GM18499 (cell line): ENCODE data around the gene BSG.
"Not testable (repeated sequence)": the region's sequence is repeated elsewhere in the genome, so short reads cannot be mapped to it uniquely, and the experiment has no call there.

ENCODE experiments used
- ATAC-seq: cut with Tn5 transposase; IDR thresholded peaks from one replicate; pipeline ENCODE4 v1.9.1; 2021; ENCODE audit warnings: moderate number of reproducible peaks; ENCODE audit not compliant: insufficient read depth, unreplicated experiment

Gene BSG

DNA sequence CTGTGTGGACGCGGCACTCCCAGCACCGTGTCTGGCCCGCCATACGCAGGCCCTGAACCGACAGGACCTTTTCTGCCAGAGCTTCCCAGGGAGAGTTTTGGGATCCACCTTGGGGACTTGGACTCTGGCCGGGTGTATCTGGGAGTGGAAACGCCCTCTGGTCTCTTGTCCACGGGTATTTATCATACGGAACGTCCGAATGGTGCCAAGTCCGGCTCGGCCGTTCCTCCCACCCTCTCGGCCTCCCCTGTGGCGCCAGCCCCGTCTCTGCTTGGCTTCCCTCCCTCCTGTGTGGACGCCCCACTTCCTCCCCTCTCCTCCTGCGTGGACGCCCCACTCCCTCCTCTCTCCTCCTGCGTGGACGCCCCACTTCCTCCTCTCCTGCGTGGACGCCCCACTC is 29.4 kb downstream of the BSG start:
- no peak for ATAC-seq

DNA sequence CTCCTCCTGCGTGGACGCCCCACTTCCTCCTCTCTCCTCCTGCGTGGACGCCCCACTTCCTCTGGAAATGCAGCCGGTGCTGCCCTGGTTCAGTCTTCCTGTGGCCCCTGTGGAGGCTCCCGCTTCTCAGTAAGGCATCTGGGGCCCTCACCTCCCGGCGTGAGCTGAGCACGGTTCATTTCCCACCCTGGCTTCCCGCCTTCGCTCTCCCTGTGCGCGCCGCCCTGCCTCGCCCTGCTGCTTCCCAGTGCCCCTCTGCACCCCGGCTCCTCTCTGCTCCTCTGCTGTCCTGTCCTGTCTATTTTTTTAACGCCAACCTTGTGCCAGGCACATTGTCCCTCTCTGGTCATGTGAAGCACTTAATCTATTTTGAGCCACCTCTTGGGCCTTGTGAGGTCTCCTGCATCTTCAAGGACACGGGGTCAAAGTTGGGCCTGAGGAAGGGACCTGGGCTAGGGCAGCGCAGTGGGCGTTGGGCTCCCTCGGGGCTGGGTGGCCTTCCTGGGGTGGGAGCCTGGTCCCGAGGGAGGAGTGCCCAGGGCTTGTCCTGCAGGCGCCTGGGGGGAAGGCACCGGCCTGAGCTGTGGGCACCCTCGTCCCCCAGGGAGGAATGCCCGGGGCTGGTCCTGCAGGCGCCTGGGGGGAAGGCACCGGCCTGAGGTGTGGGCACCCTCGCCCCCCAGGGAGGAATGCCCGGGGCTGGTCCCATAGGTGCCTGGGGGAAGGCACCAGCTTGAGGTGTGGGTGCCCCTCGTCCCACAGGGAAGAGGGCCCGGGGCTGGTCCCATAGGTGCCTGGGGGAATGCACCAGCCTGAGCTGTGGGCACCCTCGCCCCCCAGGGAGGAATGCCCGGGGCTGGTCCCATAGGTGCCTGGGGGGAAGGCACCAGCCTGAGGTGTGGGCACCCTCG is 30.2 kb downstream of the BSG start:
- ATAC-seq, result no peak

DNA sequence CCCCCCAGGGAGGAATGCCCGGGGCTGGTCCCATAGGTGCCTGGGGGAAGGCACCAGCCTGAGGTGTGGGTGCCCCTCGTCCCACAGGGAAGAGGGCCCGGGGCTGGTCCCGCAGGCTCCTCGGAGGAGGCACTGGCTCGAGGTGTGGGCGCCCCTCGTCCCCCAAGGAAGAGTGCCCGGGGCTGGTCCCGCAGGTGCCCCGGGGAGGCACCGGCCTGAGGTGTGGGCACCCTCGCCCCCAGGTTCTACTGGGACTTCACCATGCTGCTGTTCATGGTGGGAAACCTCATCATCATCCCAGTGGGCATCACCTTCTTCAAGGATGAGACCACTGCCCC is 30.9 kb downstream of the BSG start:
- ATAC-seq, result not testable (repeated sequence)

DNA sequence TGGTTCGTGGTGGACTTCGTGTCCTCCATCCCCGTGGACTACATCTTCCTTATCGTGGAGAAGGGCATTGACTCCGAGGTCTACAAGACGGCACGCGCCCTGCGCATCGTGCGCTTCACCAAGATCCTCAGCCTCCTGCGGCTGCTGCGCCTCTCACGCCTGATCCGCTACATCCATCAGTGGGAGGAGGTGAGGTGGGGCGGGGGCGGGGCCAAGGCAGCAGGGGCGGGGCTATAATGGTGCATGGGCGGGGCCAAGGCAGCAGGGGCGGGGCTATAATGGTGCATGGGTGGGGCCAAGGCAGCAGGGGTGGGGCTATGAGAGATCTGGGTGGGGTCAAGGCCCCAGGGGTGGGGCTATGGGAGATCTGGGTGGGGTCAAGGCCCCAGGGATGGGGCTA is 31.4 kb downstream of the BSG start:
- not testable (repeated sequence) for ATAC-seq

DNA sequence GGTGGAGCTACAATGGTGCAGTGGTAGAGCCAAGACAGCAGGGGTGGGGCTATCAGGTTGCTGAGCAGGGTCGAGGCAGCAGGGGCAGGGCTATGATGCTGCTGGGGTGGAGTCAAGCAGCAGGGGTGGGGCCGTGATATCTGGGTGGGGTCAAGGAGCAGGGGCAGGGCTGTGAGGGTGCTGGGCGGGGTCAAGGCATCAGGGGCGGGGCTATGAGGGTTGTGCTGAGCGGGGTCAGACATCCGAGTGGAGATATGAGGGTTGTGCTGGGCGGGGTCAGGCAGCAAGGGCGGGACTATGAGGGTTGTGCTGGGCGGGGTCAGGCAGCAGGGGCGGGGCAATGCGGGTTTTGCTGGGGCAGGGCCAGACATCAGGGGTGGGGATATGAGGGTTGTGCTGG is 32.0 kb downstream of the BSG start:
- ATAC-seq, result no peak

DNA sequence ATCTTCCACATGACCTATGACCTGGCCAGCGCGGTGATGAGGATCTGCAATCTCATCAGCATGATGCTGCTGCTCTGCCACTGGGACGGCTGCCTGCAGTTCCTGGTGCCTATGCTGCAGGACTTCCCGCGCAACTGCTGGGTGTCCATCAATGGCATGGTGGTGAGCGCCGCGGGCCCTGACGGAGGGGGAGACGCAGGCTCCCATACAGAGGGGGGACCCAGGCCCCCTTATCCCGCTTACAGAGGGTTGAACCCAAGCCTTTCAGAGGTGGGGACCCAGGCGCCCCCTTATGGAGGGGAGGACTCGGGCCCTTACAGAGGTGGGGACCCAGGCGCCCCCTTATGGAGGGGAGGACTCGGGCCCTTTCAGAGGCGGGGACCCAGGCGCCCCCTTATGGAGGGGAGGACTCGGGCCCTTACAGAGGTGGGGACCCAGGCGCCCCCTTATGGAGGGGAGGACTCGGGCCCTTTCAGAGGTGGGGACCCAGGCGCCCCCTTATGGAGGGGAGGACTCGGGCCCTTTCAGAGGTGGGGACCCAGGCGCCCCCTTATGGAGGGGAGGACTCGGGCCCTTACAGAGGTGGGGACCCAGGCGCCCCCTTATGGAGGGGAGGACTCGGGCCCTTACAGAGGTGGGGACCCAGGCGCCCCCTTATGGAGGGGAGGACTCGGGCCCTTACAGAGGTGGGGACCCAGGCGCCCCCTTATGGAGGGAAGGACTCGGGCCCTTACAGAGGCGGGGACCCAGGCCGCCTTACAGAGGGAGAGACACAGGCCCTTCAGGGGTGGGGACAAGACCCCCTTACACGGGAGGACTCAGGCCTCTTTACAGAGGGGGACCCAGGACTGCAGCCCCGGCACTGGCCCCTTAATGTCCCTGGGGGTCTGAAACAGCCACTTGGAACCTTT is 32.9 kb downstream of the BSG start:
- ATAC-seq, result not testable (repeated sequence)

DNA sequence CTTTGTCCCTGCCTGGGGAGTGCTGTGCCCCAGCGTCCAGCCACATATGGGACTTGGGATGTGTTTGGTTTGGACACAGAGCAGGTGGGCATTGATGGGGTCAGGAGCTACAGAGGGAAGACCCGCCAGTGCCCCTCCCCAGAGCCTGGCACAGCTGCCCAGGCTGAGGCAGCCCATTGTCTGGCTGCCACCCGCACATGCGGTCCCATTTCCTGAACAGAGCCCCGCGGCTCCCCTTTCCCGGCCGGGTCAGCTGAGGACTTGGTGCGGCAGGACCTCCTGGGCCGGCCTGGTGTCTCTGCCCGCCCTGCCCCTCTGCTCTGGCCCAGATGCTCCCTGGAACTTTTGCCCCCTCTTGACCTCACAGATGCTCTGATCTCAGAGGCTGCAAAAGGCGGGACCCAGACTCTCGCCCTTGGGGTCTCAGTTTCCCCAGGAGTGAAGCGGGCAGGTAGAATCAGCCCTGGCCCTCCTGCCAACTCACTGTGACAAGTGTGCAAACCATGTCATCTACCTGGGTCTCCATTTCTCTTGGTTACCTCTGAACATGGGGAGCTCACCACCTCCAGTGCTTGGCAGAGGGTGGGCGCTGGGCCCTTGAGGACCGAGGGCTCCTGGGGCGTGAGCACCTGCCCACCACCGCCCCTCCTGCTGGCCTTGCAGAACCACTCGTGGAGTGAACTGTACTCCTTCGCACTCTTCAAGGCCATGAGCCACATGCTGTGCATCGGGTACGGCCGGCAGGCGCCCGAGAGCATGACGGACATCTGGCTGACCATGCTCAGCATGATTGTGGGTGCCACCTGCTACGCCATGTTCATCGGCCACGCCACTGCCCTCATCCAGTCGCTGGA is 35.1 kb downstream of the BSG start:
- ATAC-seq, result no peak

DNA sequence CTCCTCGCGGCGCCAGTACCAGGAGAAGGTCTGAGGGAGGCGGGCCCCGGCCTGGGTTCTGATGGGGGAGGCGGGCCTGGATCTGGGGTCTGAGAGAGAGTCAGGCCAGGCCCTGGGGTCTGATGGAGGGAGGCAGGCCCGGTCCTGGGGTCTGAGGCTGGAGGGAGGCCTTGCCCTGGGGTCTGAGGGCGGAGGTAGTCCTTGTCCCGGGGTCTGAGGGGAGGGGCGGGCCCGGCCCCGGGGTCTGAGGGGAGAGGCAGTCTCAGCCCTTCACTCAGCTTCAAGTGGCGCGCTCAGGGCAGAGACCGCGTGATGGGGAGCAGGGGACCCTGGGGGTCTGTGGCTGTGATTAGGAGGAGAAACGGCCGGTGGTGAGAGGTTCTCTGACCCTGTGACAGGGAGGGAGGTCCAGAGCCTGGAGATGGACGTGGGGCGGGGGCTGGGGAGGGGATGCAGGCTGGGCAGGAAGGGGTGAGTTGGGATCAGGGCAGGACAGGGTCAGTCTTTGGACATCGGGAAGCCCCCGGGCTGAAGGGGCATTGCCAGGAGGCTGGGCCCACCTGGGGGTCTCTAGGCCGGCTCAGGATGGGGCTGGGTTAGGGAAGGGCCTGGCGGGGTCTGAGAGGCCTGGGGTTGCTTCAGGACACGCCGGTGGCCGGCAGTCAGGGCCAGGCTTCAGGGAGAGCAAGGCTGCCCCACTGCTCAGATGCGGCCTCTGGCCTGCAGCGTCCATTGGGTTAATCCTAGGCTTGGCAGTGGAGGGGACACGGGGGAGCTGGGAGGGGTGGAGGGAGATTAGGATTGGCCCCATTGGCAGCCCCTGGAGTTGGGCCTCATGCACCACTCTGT is 36.0 kb downstream of the BSG start:
- ATAC-seq, result no peak

DNA sequence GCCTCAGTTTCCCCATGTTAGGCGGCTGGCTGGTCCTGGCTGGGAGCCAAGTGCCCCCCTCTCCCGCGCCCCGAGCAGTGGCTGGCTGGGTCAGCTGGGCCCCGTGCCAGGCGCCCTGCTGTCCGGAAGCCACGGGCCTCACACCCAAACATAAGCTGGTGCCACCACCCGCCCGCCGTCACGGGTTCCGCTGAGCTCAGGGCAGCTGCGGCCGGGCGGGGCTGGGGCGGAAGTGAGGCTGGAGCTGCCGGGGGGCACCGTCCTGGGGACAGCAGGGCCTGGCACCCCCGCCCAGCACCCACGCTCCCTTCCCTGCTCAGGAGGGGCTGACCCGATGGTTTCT is 36.6 kb downstream of the BSG start:
- ATAC-seq, result no peak

DNA sequence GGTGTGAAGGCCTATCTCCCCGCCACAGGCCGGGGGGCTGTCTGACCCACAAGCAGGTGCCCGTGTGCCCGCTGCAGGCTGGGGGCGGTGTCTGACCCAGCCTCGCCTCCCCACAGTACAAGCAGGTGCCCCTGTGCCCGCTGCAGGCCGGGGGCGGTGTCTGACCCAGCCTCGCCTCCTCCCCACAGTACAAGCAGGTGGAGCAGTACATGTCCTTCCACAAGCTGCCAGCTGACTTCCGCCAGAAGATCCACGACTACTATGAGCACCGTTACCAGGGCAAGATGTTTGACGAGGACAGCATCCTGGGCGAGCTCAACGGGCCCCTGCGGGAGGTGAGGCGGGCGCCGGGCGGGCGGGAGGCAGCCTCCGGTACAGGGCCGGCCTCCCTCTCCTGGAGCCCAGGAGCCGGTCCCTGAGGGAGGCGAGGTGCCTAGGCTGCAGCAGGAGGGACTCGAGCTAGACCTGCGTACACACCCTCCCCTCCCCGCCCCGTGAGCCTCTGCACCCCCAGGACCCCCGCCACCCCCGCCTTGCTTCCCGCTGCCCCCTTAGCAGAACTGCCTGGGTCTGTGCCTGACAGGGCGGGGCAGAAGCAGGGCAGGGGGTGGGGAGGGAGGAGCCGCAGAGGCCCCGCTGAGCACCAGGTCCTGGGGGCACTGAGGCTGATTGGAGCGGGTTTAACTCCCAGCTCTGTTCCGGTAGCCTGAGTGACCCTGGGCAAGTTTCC is 37.8 kb downstream of the BSG start:
- ATAC-seq, result no peak

DNA sequence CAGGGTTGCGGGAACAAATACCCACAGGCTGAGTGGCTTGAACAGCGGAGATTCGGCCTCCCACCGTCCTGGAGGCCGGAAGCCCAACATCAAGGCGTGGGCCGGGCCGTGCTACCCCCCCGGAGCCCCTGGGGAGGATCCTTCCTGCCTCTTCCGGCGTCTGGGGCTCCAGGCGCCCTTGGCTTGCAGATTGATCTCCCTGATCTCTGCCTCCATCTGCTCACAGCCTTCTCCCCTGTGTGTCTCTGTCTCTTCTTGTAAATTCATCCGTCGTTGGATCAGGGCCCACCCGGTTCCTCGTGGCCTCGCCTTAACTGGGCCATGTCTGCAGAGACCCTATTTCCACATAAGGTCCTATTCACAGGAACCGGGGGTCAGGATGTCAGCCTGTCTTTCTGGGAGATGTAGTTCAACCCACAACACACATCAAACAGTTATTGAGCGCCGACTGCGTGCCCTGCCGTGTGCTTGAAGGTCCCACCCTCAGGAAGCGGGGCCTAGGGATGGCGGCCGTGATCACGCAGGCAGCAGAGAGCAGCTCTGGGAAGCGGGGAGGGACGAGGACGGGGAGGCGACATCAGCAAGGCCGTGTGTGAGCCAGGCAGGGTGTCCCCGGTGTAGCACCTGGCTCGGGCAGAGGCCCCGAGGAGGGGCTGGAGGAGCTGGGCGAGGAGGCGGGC is 38.5 kb downstream of the BSG start:
- no peak for ATAC-seq

DNA sequence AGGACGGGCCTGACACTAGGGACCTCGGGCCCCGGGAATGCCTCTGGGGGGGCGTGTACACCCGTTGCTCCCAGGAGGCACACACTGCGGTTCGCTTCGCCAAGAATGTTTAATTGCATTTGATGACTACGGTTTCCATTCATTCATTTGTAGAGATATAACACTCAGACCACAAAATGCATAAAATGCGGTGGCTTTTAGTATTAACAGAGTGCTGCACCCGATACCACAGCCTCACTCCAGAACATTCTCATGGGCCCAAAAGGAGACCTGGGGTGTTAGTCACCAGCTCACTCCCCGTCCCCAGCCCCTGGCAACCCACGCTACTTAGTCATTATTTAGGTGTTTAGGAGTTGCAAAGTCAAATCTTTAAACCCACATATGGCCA is 39.1 kb downstream of the BSG start:
- ATAC-seq, result no peak

DNA sequence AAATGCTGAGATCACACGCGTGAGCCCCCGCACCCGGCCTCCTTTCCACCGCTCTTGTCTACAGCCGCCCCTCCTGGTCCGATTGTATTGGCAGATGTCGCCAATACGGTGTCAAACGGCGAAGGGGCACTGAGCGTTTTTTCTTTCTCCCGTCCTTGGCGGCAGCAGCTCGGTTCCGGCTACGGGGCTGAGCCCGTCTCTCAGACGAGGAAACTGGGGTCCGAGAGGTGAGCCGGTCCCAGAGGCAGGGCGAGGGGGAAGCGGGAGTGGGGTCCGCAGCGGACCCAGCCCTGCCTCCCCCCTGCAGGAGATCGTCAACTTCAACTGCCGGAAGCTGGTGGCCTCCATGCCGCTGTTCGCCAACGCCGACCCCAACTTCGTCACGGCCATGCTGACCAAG is 40.5 kb downstream of the BSG start:
- ATAC-seq, result no peak

DNA sequence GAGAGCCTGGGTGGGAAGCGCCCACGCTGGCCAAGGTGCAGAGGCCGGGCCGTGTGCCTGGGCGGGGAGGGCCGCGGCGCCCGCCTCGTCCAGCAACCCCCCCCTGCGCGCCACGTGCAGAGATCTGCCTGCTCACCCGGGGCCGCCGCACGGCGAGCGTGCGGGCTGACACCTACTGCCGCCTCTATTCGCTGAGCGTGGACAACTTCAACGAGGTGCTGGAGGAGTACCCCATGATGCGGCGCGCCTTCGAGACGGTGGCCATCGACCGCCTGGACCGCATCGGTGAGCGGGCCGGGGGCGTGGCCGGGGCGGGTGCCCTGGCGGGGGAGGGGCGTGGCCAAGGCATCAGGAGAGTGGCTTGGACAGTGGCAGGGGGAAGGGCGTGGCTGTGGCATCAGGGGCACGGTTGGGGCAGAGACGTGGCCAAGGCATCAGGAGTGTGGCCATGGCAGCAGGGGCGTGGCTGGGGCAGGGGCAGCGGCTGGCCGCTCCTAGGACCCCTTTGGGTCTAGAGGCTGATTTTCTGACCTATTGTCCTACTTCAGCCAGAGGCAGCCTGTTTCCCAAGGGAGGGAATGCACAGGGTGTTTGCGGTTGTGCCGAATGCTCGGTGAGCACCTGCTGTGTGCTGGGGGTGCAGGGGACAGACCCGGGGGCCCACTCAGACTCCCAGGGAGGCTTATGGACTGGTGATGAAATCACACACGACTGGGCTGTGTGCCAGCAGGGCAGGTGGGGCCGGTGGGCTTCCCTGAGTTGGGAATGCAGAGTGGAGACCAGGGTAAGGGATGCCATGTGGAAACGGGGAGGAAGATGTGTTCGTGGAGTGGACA is 41.6 kb downstream of the BSG start:
- no peak for ATAC-seq

DNA sequence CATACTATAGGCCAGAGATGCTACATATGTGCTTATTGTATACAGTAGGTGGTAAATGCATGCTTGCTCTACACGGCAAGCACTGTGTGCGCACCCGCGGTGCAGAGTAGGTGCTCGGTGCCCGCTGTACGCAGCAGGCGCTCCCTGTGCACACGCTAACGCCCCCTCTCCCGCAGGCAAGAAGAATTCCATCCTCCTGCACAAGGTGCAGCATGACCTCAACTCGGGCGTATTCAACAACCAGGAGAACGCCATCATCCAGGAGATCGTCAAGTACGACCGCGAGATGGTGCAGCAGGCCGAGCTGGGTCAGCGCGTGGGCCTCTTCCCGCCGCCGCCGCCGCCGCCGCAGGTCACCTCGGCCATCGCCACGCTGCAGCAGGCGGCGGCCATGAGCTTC is 43.2 kb downstream of the BSG start:
- no peak for ATAC-seq

DNA sequence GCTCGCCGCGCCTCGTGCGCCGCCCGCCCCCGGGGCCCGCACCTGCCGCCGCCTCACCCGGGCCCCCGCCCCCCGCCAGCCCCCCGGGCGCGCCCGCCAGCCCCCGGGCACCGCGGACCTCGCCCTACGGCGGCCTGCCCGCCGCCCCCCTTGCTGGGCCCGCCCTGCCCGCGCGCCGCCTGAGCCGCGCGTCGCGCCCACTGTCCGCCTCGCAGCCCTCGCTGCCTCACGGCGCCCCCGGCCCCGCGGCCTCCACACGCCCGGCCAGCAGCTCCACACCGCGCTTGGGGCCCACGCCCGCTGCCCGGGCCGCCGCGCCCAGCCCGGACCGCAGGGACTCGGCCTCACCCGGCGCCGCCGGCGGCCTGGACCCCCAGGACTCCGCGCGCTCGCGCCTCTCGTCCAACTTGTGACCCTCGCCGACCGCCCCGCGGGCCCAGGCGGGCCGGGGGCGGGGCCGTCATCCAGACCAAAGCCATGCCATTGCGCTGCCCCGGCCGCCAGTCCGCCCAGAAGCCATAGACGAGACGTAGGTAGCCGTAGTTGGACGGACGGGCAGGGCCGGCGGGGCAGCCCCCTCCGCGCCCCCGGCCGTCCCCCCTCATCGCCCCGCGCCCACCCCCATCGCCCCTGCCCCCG is 43.8 kb downstream of the BSG start:
- ATAC-seq, result no peak
